Loucy (cell line): ENCODE measurements around the gene ZNF207.
"Not testable (repeated sequence)": the region's sequence is repeated elsewhere in the genome, so short reads cannot be mapped to it uniquely, and the experiment has no call there.

Experiments
- H2AFZ ChIP-seq: fragments of 200-600 bp; sonication (generic); 2 replicates; pipeline ENCODE4 v1.6.0; 2016; ENCODE audit warnings: antibody characterized with exemption, mild to moderate bottlenecking, low read length, moderate library complexity
- H3F3A ChIP-seq: fragments of 200-600 bp; 2 replicates; pipeline ENCODE4 v1.6.0; 2016; ENCODE audit warnings: antibody characterized with exemption, low read depth, mild to moderate bottlenecking
- H3K27me3 ChIP-seq: fragments of 200-600 bp; sonication (generic); 2 replicates; pipeline ENCODE4 v1.6.1; 2014; ENCODE audit warnings: low read length, mild to moderate bottlenecking; ENCODE audit not compliant: insufficient read depth, poor library complexity, severe bottlenecking
- H3K36me3 ChIP-seq: fragments of 200-600 bp; sonication (generic); 2 replicates; pipeline ENCODE4 v1.6.1; 2016; ENCODE audit warnings: low read length; ENCODE audit not compliant: insufficient read depth
- H3K4me1 ChIP-seq: fragments of 200-600 bp; sonication (generic); 2 replicates; pipeline ENCODE4 v1.5.1; 2014; ENCODE audit warnings: low read length, mild to moderate bottlenecking; ENCODE audit not compliant: insufficient read depth, poor library complexity, severe bottlenecking
- H3K4me2 ChIP-seq: fragments of 200-600 bp; sonication (generic); 2 replicates; pipeline ENCODE4 v1.6.0; 2014; ENCODE audit warnings: antibody characterized with exemption, low read length, low read depth, mild to moderate bottlenecking; ENCODE audit not compliant: poor library complexity, severe bottlenecking
- H3K4me3 ChIP-seq: fragments of 200-600 bp; sonication (generic); 2 replicates; pipeline ENCODE4 v1.5.1; 2014; ENCODE audit warnings: low read length, mild to moderate bottlenecking, mixed read lengths; ENCODE audit not compliant: poor library complexity, severe bottlenecking
- H3K79me2 ChIP-seq: fragments of 200-600 bp; sonication (generic); 2 replicates; pipeline ENCODE4 v1.6.1; 2014; ENCODE audit warnings: low read length; ENCODE audit not compliant: insufficient read depth
- H3K9ac ChIP-seq: fragments of 200-600 bp; sonication (generic); 2 replicates; pipeline ENCODE4 v1.6.0; 2014; ENCODE audit warnings: mild to moderate bottlenecking, low read depth, low read length, moderate library complexity; ENCODE audit not compliant: poor library complexity, severe bottlenecking
- H3K9me2 ChIP-seq: fragments of 200-600 bp; sonication (generic); replicated peaks from 2 replicates; pipeline ENCODE4 v1.6.1; 2016; ENCODE audit warnings: low read depth, low read length, mixed read lengths
- H3K9me3 ChIP-seq: fragments of 200-600 bp; sonication (generic); 2 replicates; pipeline ENCODE4 v1.6.1; 2014; ENCODE audit warnings: mild to moderate bottlenecking, antibody characterized with exemption, low read length, low read depth; ENCODE audit not compliant: insufficient read depth
- H4K20me1 ChIP-seq: fragments of 200-600 bp; sonication (generic); 2 replicates; pipeline ENCODE4 v1.6.0; 2014; ENCODE audit warnings: antibody characterized with exemption, low read length, mild to moderate bottlenecking; ENCODE audit not compliant: insufficient read depth, poor library complexity, severe bottlenecking
- EZH2phosphoT487 ChIP-seq: fragments of 200-600 bp; IDR thresholded peaks from 2 replicates; pipeline ENCODE4 v1.6.1; 2018; ENCODE audit warnings: antibody characterized with exemption, mild to moderate bottlenecking, moderate library complexity, borderline replicate concordance
- TF ChIP-seq, protein P1 (sequence below): fragments of 200-600 bp; sonication (generic); conservative IDR thresholded peaks from 2 replicates; pipeline ENCODE4 v1.5.1; 2014; ENCODE audit warnings: mild to moderate bottlenecking, antibody characterized with exemption, low read length

Gene ZNF207

DNA sequence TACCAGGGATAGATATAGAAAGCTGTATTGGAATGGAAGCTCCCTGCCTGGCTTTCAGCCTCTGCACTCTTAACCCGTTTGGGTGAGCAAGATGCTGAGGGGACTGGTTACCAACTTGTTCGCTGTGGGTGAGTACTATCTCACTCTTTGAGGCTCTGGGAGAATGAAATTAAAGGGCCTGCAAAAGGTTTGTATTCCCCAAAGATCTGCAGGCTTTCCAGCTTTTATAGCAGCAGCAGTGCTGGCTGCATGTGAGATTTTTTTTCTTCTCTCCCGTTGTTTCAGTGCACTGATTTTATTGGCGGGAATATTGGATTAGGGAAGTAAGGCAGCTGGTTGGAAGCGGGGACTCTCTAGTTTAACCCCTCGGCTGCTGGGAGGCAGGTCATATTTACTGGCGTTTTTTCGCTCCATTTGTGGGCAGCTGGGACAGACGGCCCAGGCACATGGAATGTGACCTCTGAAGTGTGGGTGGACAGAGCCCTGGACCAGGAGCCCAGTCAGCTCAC lies 38.9 kb upstream of the ZNF207 start:
- Histone ChIP-seq H3K9ac (no peak overlapping the region), H3K36me3 (no peaks in the 10 kb centered on the region), H3F3A (no peaks in the 10 kb centered on the region), H3K4me3 (no peak overlapping the region), H3K79me2 (no peaks in the 10 kb centered on the region), H3K4me1 (no peaks in the 10 kb centered on the region), H3K27me3 (no peaks in the 10 kb centered on the region), H3K4me2 (no peak overlapping the region), H4K20me1 (no peaks in the 10 kb centered on the region), H2AFZ (no peak overlapping the region), H3K9me3 (no peaks in the 10 kb centered on the region), H3K9me2 (no peaks in the 10 kb centered on the region)
- TF ChIP-seq, protein P1, sequence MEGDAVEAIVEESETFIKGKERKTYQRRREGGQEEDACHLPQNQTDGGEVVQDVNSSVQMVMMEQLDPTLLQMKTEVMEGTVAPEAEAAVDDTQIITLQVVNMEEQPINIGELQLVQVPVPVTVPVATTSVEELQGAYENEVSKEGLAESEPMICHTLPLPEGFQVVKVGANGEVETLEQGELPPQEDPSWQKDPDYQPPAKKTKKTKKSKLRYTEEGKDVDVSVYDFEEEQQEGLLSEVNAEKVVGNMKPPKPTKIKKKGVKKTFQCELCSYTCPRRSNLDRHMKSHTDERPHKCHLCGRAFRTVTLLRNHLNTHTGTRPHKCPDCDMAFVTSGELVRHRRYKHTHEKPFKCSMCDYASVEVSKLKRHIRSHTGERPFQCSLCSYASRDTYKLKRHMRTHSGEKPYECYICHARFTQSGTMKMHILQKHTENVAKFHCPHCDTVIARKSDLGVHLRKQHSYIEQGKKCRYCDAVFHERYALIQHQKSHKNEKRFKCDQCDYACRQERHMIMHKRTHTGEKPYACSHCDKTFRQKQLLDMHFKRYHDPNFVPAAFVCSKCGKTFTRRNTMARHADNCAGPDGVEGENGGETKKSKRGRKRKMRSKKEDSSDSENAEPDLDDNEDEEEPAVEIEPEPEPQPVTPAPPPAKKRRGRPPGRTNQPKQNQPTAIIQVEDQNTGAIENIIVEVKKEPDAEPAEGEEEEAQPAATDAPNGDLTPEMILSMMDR = no peak
- TF ChIP-seq EZH2phosphoT487 = no peak

DNA sequence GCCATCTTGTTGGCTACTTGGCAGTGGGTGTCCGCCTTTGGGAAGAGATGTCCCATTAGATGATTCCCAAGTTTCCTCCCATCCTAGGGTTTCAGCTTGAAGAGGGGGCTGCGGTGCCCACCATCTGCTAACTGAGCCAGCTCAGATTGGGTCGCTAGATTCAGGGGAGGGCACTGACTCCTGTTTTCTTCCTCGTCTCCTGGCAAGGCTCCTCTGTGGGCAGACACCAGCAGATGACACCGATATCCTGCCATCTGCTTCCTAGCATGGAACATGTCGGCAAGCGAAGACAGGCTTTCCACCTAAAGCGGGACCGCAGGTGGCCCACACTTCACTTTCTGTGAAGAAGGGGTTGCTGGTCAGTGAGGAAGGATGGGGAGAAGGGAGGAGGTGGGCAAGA lies 35.3 kb upstream of the ZNF207 start:
- H4K20me1 ChIP-seq = no peaks in the 10 kb centered on the region
- no peak for TF ChIP-seq EZH2phosphoT487
- TF ChIP-seq, protein P1 = no peak
- no peaks in the 10 kb centered on the region for H3K9me2 ChIP-seq
- H3K4me3 ChIP-seq = no peak overlapping the region
- no peaks in the 10 kb centered on the region for H3K4me1 ChIP-seq
- no peak overlapping the region for H2AFZ ChIP-seq
- no peaks in the 10 kb centered on the region for H3K9me3 ChIP-seq
- H3K4me2 ChIP-seq = no peak overlapping the region
- H3K9ac ChIP-seq = no peak overlapping the region
- no peaks in the 10 kb centered on the region for H3F3A ChIP-seq
- no peaks in the 10 kb centered on the region for H3K27me3 ChIP-seq
- no peaks in the 10 kb centered on the region for H3K36me3 ChIP-seq
- no peaks in the 10 kb centered on the region for H3K79me2 ChIP-seq

DNA sequence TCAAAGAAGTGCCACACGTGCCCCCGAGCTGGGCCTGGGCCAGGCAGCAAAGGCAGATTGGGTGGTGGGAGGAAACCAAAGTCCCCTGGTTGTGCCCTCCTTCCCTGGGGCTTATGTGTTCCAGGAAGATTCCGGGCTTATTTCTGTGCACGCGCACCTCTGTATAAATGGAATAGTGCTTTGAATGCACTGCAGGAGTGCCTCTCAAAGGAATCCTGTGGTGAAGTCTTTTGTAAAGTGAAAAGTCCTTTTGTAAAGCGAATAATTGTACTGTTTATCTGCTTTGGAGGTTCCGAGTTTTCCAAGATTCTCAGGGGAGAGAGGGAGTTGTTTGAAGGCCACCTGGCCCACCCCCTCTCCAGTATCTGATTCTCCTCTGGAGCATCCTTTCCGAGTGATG lies 34.8 kb upstream of the ZNF207 start:
- H3K4me2 ChIP-seq = no peak overlapping the region
- TF ChIP-seq, protein P1 = no peak
- no peak for TF ChIP-seq EZH2phosphoT487
- H3K9me3 ChIP-seq = no peaks in the 10 kb centered on the region
- H3K27me3 ChIP-seq = no peaks in the 10 kb centered on the region
- no peaks in the 10 kb centered on the region for H3F3A ChIP-seq
- H3K9ac ChIP-seq = no peak overlapping the region
- H3K36me3 ChIP-seq = no peaks in the 10 kb centered on the region
- H3K4me3 ChIP-seq = no peak overlapping the region
- H3K4me1 ChIP-seq = no peaks in the 10 kb centered on the region
- no peak overlapping the region for H2AFZ ChIP-seq
- no peaks in the 10 kb centered on the region for H3K79me2 ChIP-seq
- no peaks in the 10 kb centered on the region for H4K20me1 ChIP-seq
- no peaks in the 10 kb centered on the region for H3K9me2 ChIP-seq

DNA sequence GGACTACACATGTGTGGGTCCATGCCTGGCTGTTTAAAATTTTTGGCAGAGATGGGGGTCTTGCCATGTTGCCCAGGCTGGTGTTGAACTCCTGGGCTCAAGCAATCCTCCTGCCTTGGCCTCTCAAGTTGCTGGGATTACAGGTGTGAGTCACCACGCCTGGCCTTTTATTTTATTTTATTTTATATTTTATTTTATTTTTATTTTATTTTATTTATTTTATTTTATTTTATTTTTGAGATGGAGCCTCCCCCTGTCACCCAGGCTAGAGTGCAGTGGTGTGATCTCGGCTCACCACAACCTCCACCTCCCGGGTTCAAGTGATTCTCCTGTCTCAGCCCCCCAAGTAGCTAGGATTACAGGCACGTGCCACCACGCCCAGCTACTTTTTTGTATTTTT lies 33.3 kb upstream of the ZNF207 start:
- H3K79me2 ChIP-seq, H3K4me3 ChIP-seq, H3K9me2 ChIP-seq, H3K27me3 ChIP-seq, H3F3A ChIP-seq, H2AFZ ChIP-seq, H3K4me2 ChIP-seq, H3K4me1 ChIP-seq, H3K36me3 ChIP-seq, H4K20me1 ChIP-seq, H3K9me3 ChIP-seq, H3K9ac ChIP-seq: not testable (repeated sequence)
